ENCODE data around the gene NDUFA8.

NDUFA8 gene

DNA sequence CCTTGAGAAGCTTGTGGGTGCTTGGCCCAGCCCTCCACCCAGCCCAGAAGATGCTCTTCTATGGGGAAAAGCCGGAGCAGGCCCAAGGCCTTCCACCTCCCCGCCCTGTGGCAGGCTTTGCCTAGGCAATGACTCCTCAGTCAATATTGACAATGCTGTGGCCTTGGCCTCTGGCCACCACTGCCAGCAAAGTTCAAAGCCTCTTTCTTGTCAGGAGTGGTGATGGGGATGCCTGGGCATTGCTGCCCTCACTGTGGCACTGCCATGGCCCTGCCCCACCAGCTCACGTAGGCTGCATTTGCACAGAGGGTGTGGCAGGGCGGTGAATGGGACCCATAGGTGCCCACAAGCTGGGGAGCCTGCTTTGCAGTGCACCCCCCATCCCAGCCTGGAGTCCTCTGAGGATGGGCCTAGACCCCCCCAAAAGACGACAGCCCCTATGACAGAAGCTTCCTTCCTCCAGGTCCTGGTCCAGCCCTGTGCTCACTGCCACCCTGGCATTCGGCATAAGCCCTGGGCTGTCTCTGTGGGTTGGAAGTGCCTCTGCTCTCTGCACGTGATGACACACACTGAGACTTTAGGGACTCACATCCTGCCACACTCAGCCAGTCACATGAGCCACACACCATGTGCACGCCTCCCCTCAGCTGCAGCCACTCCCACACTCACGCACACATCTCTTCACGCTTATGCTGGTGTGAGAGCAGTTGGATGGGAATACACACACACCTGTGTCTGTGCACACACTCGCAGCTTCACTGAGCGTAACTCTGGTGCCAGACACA, 31.2 kb upstream of the NDUFA8 start:
- peaks cover 48% of the 10 kb centered on the region for H3K4me1 Mint-ChIP-seq
- TF ChIP-seq, protein P1, sequence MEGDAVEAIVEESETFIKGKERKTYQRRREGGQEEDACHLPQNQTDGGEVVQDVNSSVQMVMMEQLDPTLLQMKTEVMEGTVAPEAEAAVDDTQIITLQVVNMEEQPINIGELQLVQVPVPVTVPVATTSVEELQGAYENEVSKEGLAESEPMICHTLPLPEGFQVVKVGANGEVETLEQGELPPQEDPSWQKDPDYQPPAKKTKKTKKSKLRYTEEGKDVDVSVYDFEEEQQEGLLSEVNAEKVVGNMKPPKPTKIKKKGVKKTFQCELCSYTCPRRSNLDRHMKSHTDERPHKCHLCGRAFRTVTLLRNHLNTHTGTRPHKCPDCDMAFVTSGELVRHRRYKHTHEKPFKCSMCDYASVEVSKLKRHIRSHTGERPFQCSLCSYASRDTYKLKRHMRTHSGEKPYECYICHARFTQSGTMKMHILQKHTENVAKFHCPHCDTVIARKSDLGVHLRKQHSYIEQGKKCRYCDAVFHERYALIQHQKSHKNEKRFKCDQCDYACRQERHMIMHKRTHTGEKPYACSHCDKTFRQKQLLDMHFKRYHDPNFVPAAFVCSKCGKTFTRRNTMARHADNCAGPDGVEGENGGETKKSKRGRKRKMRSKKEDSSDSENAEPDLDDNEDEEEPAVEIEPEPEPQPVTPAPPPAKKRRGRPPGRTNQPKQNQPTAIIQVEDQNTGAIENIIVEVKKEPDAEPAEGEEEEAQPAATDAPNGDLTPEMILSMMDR (IDR thresholded peaks at IDR 0.05): no peak
- DNase-seq: no peak
- no peaks in the 10 kb centered on the region for H3K36me3 Mint-ChIP-seq (ENCODE audit: low read depth)
- H3K27me3 Mint-ChIP-seq (ENCODE audit: low read depth, poor library complexity): peaks cover 13% of the 10 kb centered on the region
- no peaks in the 10 kb centered on the region for H3K9me3 Mint-ChIP-seq
- H3K4me3 Mint-ChIP-seq: no peak overlapping the region
- H3K27ac Mint-ChIP-seq: no peak overlapping the region

DNA sequence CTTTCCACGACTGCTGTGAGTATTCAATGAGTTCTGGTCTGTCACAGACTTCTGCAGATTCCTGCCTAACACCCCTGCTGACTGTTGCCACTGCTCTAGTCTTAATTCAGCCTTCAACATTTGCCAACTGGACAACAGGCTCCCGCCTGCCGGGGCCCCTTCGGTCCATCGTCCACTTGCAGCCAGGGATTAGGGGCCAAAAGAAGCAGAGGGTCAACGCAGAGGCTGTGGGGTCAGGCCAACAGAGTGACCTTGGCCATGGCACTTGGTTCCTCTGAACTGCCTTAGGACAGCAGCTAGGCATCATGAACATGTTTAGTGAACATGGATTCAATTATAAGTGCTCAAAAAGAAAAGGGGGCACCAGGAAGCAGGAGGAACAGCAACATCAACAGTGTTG, 28.8 kb upstream of the NDUFA8 start:
- Mint-ChIP-seq H3K27me3 (ENCODE audit: low read depth, poor library complexity) (peaks cover 13% of the 10 kb centered on the region), H3K9me3 (no peaks in the 10 kb centered on the region), H3K4me1 (peaks cover 51% of the 10 kb centered on the region), H3K27ac (no peak overlapping the region), H3K4me3 (no peak overlapping the region), H3K36me3 (ENCODE audit: low read depth) (no peaks in the 10 kb centered on the region)
- DNase-seq: no peak
- TF ChIP-seq, protein P1 (IDR thresholded peaks at IDR 0.05): no peak

DNA sequence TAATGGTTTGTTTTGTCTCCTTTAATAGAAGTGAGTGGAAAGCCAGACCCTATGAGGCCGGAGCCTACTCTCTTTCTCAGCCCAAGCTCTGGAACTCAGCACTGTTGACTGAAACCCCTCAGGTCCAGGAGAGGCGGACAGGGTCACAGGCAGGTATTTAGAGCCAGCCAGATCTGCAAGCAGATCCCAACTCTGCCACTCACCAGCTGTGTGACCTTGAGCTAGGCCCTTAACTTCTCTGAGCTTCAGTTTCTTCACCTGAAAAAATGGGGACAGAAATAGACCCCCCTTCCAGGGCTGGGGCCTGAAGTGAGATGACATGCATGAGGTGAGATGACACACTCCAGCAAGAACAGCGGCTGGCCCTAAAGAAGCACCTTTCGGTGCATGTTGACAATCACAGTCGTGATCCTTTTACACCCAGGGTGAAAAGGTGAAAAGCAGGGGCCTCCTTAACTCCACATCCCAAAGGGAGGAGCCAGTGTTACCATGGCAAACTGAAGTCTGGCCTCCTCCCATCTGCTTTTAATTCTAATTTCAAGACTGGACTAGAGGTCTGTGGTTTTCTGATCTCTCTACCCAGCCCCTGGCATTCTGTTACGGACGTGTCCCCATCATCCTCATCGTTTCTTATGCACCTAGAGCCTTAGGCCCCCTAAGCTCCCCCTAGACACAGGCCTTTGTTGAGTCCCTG, 27.3 kb upstream of the NDUFA8 start:
- Mint-ChIP-seq H3K9me3 (no peaks in the 10 kb centered on the region), H3K4me3 (no peak overlapping the region), H3K27me3 (ENCODE audit: low read depth, poor library complexity) (peaks cover 13% of the 10 kb centered on the region), H3K4me1 (peaks cover 38% of the 10 kb centered on the region), H3K27ac (no peak overlapping the region), H3K36me3 (ENCODE audit: low read depth) (no peaks in the 10 kb centered on the region)
- DNase-seq: no peak
- TF ChIP-seq, protein P1 (IDR thresholded peaks at IDR 0.05): no peak

DNA sequence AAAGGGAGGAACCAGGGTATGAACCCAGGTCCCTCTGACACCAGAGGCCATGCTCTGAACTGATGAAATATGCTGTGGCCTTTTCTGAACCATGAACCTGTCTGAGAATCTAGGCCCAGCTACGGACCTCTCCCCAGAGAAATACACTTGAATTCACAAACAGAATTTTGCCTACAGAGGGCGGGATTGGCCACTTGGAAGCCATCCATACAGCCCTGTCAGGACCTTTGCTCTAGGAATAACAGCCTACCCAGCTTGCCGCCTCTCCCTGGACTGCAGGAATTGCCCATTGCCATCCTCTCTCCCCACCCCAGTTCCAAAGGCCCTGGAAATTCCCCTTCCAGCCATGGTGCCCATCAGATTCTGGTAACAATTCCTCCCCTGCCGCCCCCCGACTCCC, 26.7 kb upstream of the NDUFA8 start:
- DNase-seq: no peak
- Mint-ChIP-seq H3K27ac (no peak overlapping the region), H3K36me3 (ENCODE audit: low read depth) (no peaks in the 10 kb centered on the region)

DNA sequence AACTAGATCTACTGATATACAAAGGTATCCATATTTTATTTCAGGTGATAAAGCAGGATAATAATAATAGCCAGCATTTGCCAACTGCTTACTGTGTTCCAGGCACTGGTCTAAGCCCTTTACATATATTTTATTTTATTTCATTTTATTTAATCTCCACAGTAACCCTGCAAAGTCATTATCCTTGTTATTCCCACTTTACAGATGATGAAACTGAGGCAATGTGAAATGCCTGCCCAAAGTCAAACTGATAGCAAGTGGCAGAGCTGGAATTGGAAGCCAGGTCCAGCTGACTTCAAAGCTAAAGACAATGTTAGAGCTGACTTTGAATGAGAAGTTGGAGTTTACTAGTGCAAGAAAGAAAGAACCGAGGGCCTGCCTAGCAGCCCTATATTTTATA, 25.0 kb upstream of the NDUFA8 start:
- Mint-ChIP-seq H3K4me1 (peaks cover 33% of the 10 kb centered on the region), H3K27me3 (ENCODE audit: low read depth, poor library complexity) (peaks cover 14% of the 10 kb centered on the region), H3K4me3 (no peak overlapping the region), H3K36me3 (ENCODE audit: low read depth) (no peaks in the 10 kb centered on the region), H3K27ac (no peak overlapping the region), H3K9me3 (no peaks in the 10 kb centered on the region)
- no peak for DNase-seq
- TF ChIP-seq, protein P1 (IDR thresholded peaks at IDR 0.05): no peak

More for the DNA sequence above, 26.7 kb upstream of the NDUFA8 start:
- Mint-ChIP-seq H3K4me3 (no peak overlapping the region), H3K9me3 (no peaks in the 10 kb centered on the region), H3K4me1 (peaks cover 32% of the 10 kb centered on the region), H3K27me3 (ENCODE audit: low read depth, poor library complexity) (peaks cover 10% of the 10 kb centered on the region)
- TF ChIP-seq, protein P1 (IDR thresholded peaks at IDR 0.05): no peak

All from nephron progenitor cell (in vitro differentiated cells).